ENCODE measurements around the gene PPM1A.

PPM1A gene

GRCh38 chr14:60248697-60249318 is at the start of gene PPM1A:
Gene PPM1A (plus strand): TSS chr14:60249221. CDS start chr14:60282704, 33,483 bp downstream.
- DNase-seq (ENCODE audit: low read depth): peak; percentile 94

DNA sequence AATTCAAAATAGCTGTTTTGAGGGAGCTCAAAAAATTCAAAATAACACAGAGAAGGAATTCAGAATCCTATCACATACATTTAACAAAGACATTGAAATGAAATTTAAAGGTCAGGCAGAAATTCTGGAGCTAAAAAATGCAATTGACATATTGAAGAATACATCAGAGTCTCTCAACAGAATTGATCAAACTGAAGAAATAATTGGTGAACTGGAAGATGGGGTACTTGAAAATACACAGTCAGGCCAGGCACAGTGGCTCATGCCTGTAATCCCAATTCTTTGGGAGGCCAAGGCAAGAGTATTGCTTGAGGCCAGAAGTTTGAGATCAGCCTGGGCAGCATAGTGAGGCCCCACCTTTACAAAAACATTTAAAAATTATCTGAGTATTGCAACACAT is 49.7 kb upstream of the PPM1A start:
- no peak for DNase-seq (ENCODE audit: low read depth)

GRCh38 chr14:60204104-60204842 is 44.7 kb upstream of the PPM1A start:
- no peak for DNase-seq (ENCODE audit: low read depth)

DNA sequence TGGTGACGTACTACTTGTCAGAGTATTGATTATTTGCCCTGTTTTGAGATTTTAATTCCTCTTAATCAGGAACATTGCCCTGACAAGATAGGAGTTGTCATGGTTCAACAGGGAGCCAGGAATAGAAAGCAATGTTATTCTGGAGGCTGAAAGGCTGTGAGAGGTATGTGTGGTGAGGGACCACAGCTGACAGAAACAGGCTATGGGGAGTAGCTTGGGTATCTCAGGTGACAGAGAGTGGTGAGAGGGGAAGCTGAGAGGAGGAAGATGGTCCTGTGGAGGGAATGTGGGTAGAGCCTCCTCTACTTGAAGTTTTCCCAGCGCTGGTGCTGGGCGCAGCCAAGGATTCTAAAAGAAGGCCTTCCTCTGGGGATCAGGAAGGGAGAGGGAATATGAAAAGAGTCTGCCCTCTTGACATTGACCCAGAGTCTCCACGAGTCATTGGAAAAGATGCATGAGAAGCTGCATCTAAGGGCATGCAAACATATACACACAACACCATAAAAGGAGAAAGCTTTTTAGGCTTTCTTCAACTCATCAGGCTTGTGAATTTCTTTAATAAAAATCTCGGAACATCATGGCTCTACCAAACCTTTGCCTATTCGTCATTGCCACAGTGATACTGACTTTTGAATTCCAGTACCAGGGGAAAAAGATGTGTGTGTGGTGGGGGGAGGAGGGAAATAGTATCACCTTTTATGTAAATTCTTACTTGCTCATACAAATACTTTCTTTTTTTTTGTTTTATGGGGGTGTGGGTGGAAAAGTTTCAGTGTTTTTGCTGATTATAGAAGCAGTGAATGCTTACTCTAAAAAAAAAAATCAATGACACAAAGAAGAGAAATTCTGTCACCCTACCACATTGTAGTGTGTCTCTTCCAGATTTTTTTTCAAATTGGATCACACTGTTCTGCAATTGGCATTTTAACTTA is 43.9 kb upstream of the PPM1A start:
- DNase-seq (ENCODE audit: low read depth): no peak

- DNase-seq (ENCODE audit: low read depth): no peak
Measured at GRCh38 chr14:60206249-60206670, 42.8 kb upstream of the PPM1A start.

- no peak for DNase-seq (ENCODE audit: low read depth)
Measured at GRCh38 chr14:60206837-60207533, 42.0 kb upstream of the PPM1A start.

GRCh38 chr14:60210703-60211102 is 38.3 kb upstream of the PPM1A start:
- DNase-seq (ENCODE audit: low read depth): no peak

DNA sequence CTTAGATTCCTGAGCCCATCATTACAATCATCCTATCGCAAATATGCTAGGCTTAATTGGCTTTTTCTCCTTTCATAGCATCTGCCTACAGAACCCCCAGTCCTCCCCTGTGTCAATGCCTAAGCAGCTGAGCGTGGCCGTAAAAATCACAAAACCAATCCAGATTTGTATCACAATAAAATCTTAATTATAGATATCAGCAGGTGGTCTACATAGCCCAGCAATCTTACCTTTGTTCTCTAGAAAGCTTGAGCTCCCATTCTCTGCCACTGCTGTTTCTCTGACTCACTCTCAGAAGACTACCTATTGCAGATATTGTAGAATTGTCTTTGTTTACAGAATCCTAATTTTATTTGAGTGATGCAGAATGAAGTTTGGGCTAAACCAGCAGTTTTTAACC is 37.9 kb upstream of the PPM1A start:
- DNase-seq (ENCODE audit: low read depth): no peak

DNA sequence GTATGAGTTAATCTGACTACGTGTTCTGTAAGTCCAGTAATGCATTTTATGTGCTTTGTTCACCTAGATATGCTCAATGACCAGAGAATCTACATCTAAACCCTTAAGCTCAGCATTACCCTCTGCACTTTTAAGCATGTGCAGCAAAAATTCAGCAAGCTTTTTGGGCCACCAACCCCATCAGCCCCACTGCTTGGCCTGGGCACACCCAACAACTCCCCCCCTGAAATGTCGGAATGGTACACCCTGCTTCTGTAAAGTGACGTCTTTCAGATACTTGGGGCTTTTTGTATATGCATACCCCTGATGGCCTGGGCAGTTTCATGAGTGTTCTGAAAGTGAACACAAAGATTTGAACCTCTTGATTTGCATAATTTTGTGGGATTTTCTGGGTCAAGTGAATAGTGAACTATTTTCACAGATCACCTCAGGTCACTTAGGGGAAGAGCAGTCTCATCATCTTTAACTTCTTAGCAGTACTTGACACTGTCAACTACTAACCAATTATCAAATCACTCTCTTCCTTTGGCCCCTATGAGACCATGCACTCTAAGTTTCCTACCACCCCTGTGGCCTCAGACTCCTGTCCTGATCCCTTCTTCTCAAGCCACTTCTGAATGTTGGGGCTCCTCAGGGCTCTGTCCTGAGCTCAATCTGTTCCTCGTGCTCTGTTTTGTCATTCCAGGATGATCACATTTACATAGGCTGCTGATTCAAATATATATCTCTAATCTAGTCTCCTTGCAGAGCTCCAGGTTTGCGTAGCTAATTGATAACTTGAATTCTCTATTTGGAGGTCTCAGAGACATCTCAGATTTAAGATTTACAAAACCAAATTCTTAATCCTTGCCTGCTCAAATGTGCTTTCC is 36.3 kb upstream of the PPM1A start:
- DNase-seq (ENCODE audit: low read depth): no peak

- DNase-seq (ENCODE audit: low read depth): no peak
Measured at GRCh38 chr14:60214003-60214402, 35.0 kb upstream of the PPM1A start.

GRCh38 chr14:60214415-60215126 is 34.5 kb upstream of the PPM1A start:
- no peak for DNase-seq (ENCODE audit: low read depth)

DNA sequence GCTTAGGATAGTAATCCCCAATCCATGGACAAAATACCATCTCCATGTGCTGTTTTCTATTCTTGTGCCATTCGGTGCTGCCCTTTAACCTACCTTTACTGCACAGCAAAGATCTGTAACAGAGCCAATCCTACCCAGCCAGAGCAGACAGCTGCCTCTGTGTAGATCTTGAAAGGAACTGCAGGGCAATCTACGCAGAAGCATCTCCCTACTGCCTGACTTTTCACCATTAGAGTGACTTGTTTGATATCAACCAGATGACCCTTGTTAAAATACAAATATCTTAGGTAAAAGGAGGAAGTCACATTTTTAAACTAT is 33.9 kb upstream of the PPM1A start:
- no peak for DNase-seq (ENCODE audit: low read depth)

DNA sequence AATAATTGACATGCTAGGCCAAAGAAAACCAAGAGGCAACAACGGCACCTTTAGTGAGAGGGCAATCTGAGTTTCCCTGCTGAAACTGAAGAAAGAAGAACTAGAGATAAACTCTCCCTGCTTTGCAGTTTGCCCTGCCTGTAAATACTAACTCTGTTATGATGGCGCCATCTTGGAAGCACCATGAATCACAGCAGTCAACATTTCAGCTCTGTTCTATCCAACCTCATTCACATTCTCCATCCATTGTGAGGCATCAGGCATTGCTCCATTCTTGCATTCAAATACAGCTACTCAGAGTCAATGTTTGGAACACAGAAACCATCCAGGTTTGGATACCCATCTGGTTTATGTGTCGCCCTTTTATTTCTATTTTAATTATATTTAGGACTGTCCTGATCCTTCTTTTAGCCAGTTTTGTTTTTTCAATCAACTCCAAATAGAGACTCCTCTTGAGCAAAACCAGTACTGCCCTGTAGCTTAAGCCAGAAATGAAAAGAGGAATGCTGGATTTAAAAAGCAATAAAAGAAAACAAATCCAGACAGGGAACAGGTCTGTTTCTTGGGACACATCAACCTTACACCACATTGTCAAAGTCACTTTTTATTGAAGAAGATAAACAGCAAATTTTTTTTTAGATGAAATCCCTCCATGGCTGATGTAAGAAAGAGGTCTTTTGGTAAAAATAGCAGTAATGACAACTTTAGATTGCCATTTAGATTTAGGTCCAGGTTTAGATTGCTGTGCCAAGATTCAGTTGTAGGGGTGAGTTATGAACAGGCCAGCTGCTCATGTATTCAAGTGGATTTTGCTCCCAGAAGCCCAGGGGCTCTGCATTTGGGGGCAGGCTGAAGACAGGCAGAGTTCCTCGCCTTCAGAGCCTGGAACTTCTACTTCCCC is 33.3 kb upstream of the PPM1A start:
- DNase-seq (ENCODE audit: low read depth): no peak

DNA sequence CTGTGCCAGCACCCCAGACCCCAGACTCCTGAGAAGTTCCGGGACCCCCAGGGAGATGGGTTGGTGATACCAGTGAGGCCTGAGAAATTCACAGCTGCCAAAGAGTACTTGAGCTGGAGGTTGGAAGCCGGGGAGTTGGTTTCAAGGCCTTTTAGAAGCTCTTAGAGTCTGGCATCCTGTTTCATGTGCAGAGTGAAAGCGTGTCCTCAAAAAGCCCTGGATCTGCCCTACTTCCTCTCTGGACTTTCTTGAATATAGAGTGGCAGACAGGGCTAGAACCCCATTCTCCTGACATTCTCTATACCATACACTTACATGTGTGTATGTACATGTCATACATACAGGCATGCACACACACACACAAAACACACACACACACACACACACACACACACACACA is 31.3 kb upstream of the PPM1A start:
- DNase-seq (ENCODE audit: low read depth): no peak

DNA sequence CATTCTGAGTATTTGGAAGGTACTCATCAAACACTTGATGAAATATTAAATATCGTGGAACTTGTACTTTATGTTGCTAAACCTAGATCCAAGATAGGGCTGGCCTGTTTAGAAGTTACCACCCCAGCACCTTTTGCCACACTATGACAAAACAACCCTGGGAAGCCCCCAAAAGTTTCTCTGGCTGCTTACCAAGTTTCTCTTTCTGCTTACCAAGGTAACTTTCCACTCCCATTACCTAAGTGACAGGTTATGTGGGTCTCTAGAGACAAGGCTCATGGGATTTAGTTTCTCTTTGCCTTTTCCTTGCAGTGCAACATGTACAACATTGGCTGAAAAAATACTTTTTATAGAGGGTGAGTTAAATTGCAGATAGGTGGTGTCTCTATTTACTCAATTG is 28.9 kb upstream of the PPM1A start:
- no peak for DNase-seq (ENCODE audit: low read depth)

GRCh38 chr14:60220917-60221316 is 28.1 kb upstream of the PPM1A start:
- no peak for DNase-seq (ENCODE audit: low read depth)

GRCh38 chr14:60221457-60221856 is 27.6 kb upstream of the PPM1A start:
- no peak for DNase-seq (ENCODE audit: low read depth)

- no peak for DNase-seq (ENCODE audit: low read depth)
Measured at GRCh38 chr14:60222820-60223219, 26.2 kb upstream of the PPM1A start.

DNA sequence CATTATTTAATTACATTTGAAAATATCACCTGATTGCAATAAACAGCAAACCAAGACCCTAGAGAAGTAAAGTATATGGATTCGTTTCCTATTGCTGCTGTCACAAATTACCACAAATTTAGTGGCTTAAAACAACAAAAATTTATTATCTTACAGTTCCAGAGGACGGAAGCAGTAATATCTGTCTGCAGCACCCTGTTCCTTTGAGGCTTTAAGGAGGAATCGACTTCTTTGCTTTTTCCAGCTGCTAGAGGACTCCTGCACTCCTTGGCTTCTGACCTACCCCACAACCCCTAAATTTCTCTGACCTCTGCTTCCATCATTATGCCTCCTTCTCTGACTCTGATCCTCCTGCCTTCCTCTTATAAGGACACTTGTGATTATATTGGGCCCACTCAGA is 23.8 kb upstream of the PPM1A start:
- no peak for DNase-seq (ENCODE audit: low read depth)

GRCh38 chr14:60226298-60226697 is 22.7 kb upstream of the PPM1A start:
- no peak for DNase-seq (ENCODE audit: low read depth)
